Mucosa of stomach (tissue), 1 donor: Measurements from ENCODE around the gene HIBADH.

ENCODE experiments used
- H3K27me3 ChIP-seq: one replicate; pipeline ENCODE4 v1.7.0; 2013; ENCODE audit warnings: mild to moderate bottlenecking, low read length; ENCODE audit not compliant: control insufficient read depth, insufficient read depth
- H3K36me3 ChIP-seq: one replicate; pipeline ENCODE4 v1.7.0; 2013; ENCODE audit warnings: low read length; ENCODE audit not compliant: control insufficient read depth, insufficient read depth
- H3K4me1 ChIP-seq: one replicate; pipeline ENCODE4 v1.7.0; 2013; ENCODE audit warnings: mild to moderate bottlenecking, low read length; ENCODE audit not compliant: control insufficient read depth, insufficient read depth
- H3K4me3 ChIP-seq: one replicate; pipeline ENCODE4 v1.7.0; 2013; ENCODE audit warnings: low read length
- H3K9ac ChIP-seq: one replicate; pipeline ENCODE4 v1.7.0; 2013; ENCODE audit warnings: mild to moderate bottlenecking, low read length, moderate library complexity
- H3K9me3 ChIP-seq: one replicate; pipeline ENCODE4 v1.7.0; 2013; ENCODE audit warnings: mild to moderate bottlenecking, low read length, moderate library complexity; ENCODE audit not compliant: control insufficient read depth
- donor health status: Pancreatic carcinoma.

Gene HIBADH

GRCh38 chr7:27606270-27607209, 56.1 kb downstream of the HIBADH start:
- Histone ChIP-seq H3K9ac (no peak overlapping the region), H3K4me3 (no peak overlapping the region), H3K36me3 (no peaks in the 10 kb centered on the region), H3K27me3 (no peaks in the 10 kb centered on the region), H3K4me1 (no peaks in the 10 kb centered on the region), H3K9me3 (no peaks in the 10 kb centered on the region)

- Histone ChIP-seq H3K4me3 (no peak overlapping the region), H3K36me3 (no peaks in the 10 kb centered on the region), H3K9me3 (no peaks in the 10 kb centered on the region), H3K4me1 (no peaks in the 10 kb centered on the region), H3K9ac (no peak overlapping the region), H3K27me3 (no peaks in the 10 kb centered on the region)
Measured at GRCh38 chr7:27605689-27606269, 56.9 kb downstream of the HIBADH start.

- Histone ChIP-seq H3K9me3 (no peaks in the 10 kb centered on the region), H3K27me3 (no peaks in the 10 kb centered on the region), H3K4me1 (no peaks in the 10 kb centered on the region), H3K36me3 (no peaks in the 10 kb centered on the region), H3K4me3 (no peak overlapping the region), H3K9ac (no peak overlapping the region)
Measured at GRCh38 chr7:27605283-27605682, 57.4 kb downstream of the HIBADH start.

- Histone ChIP-seq H3K4me1 (no peaks in the 10 kb centered on the region), H3K36me3 (no peaks in the 10 kb centered on the region), H3K4me3 (no peak overlapping the region), H3K9ac (no peak overlapping the region), H3K27me3 (no peaks in the 10 kb centered on the region), H3K9me3 (no peaks in the 10 kb centered on the region)
Measured at GRCh38 chr7:27603813-27604212, 58.9 kb downstream of the HIBADH start.

- H3K4me1 ChIP-seq: no peaks in the 10 kb centered on the region
- no peak overlapping the region for H3K9ac ChIP-seq
- no peaks in the 10 kb centered on the region for H3K36me3 ChIP-seq
- H3K4me3 ChIP-seq: no peak overlapping the region
- no peaks in the 10 kb centered on the region for H3K9me3 ChIP-seq
- no peaks in the 10 kb centered on the region for H3K27me3 ChIP-seq
Measured at GRCh38 chr7:27602766-27603165, 59.9 kb downstream of the HIBADH start.

- no peak overlapping the region for H3K9ac ChIP-seq
- H3K27me3 ChIP-seq: no peaks in the 10 kb centered on the region
- H3K9me3 ChIP-seq: no peaks in the 10 kb centered on the region
- H3K4me1 ChIP-seq: no peaks in the 10 kb centered on the region
- H3K36me3 ChIP-seq: no peaks in the 10 kb centered on the region
- H3K4me3 ChIP-seq: no peak overlapping the region
Measured at GRCh38 chr7:27601217-27601616, 61.5 kb downstream of the HIBADH start.

- Histone ChIP-seq H3K27me3 (no peaks in the 10 kb centered on the region), H3K9ac (no peak overlapping the region), H3K4me1 (no peaks in the 10 kb centered on the region)
Measured at GRCh38 chr7:27600247-27600646, 62.4 kb downstream of the HIBADH start.

GRCh38 chr7:27595009-27595408, 67.7 kb downstream of the HIBADH start:
- Histone ChIP-seq H3K4me3 (no peak overlapping the region), H3K9ac (no peak overlapping the region), H3K27me3 (no peaks in the 10 kb centered on the region), H3K9me3 (no peaks in the 10 kb centered on the region), H3K36me3 (no peaks in the 10 kb centered on the region), H3K4me1 (no peaks in the 10 kb centered on the region)

More at GRCh38 chr7:27600247-27600646, 62.4 kb downstream of the HIBADH start:
- Histone ChIP-seq H3K9me3 (no peaks in the 10 kb centered on the region), H3K36me3 (no peaks in the 10 kb centered on the region), H3K4me3 (no peak overlapping the region)

GRCh38 chr7:27593226-27593625, 69.5 kb downstream of the HIBADH start:
- no peaks in the 10 kb centered on the region for H3K27me3 ChIP-seq
- no peak overlapping the region for H3K4me3 ChIP-seq
- H3K4me1 ChIP-seq: no peaks in the 10 kb centered on the region
- H3K9me3 ChIP-seq: no peaks in the 10 kb centered on the region
- H3K9ac ChIP-seq: no peak overlapping the region
- no peaks in the 10 kb centered on the region for H3K36me3 ChIP-seq

- no peaks in the 10 kb centered on the region for H3K36me3 ChIP-seq
- no peak overlapping the region for H3K9ac ChIP-seq
Measured at GRCh38 chr7:27590416-27590815, 72.3 kb downstream of the HIBADH start.

GRCh38 chr7:27587429-27587828, 75.3 kb downstream of the HIBADH start:
- Histone ChIP-seq H3K9ac (no peak overlapping the region), H3K4me1 (no peaks in the 10 kb centered on the region), H3K4me3 (no peak overlapping the region), H3K27me3 (no peaks in the 10 kb centered on the region), H3K36me3 (no peaks in the 10 kb centered on the region), H3K9me3 (no peaks in the 10 kb centered on the region)

More at GRCh38 chr7:27590416-27590815, 72.3 kb downstream of the HIBADH start:
- H3K4me3 ChIP-seq: no peak overlapping the region
- H3K9me3 ChIP-seq: no peaks in the 10 kb centered on the region
- no peaks in the 10 kb centered on the region for H3K4me1 ChIP-seq
- no peaks in the 10 kb centered on the region for H3K27me3 ChIP-seq

- no peaks in the 10 kb centered on the region for H3K4me1 ChIP-seq
- H3K36me3 ChIP-seq: no peaks in the 10 kb centered on the region
- H3K4me3 ChIP-seq: no peak overlapping the region
- no peaks in the 10 kb centered on the region for H3K9me3 ChIP-seq
- no peaks in the 10 kb centered on the region for H3K27me3 ChIP-seq
- H3K9ac ChIP-seq: no peak overlapping the region
Measured at GRCh38 chr7:27586825-27587224, 75.9 kb downstream of the HIBADH start.
